Esophagus muscularis mucosa (tissue), 4 donors: ENCODE data around the gene TCF3. TPM values are rescaled to one million over a fixed set of nuclear protein-coding genes. Genes with fewer than 3 reads are reported as not detected.

Source experiments
- DNase-seq: peaks from one replicate; pipeline ENCODE4 v3.0.0-alpha.2; 2017; ENCODE audit errors: extremely low spot score
- H3K27ac ChIP-seq, 4 donors: fragments of 200-600 bp; sonication (generic); replicated peaks in 1 of 4; 1 replicate in 3 of 4; 2 replicates in 1 of 4; pipeline ENCODE4 v1.5.1; 2016 to 2019; ENCODE audit warnings: mild to moderate bottlenecking in 1 of 4
- H3K27me3 ChIP-seq, 4 donors: fragments of 200-600 bp; sonication (generic); one replicate each; pipeline versions ENCODE4 v1.5.1 to v1.6.0; 2016 to 2019
- H3K36me3 ChIP-seq, 4 donors: fragments of 200-600 bp; sonication (generic); one replicate each; pipeline ENCODE4 v1.5.1; 2016 to 2019
- H3K4me1 ChIP-seq, 4 donors: fragments of 200-600 bp; sonication (generic); one replicate each; pipeline ENCODE4 v1.5.1; 2016 to 2019
- H3K4me3 ChIP-seq, 4 donors: fragments of 200-600 bp; sonication (generic); 1 replicate in 2 of 4; 2 replicates in 2 of 4; pipeline ENCODE4 v1.5.1; 2016 to 2019; ENCODE audit warnings: mild to moderate bottlenecking in 4 of 4, moderate library complexity in 1 of 4
- H3K9me3 ChIP-seq, 4 donors: fragments of 200-600 bp; sonication (generic); 1 replicate in 3 of 4; 2 replicates in 1 of 4; pipeline ENCODE4 v1.5.1; 2016 to 2019
- CTCF ChIP-seq, 3 experiments: fragments of 200-600 bp in 2 of 3; fragments of 450-650 bp in 1 of 3; sonication (generic) in 2 of 3; IDR thresholded peaks; one replicate each; pipeline ENCODE4 v1.5.1; 2017 to 2019; ENCODE audit warnings: antibody characterized with exemption in 3 of 3, mild to moderate bottlenecking in 2 of 3, moderate library complexity in 1 of 3
- EP300 ChIP-seq: sonication (generic); formaldehyde crosslinking; IDR thresholded peaks from one replicate; pipeline ENCODE4 v1.6.1; 2017; ENCODE audit warnings: antibody characterized with exemption
- POLR2A ChIP-seq: fragments of 450-650 bp; IDR thresholded peaks from one replicate; pipeline ENCODE4 v1.6.1; 2017; ENCODE audit warnings: antibody characterized with exemption, moderate library complexity, mild to moderate bottlenecking, low read depth
- POLR2AphosphoS5 ChIP-seq, 2 donors: sonication (generic); formaldehyde crosslinking; IDR thresholded peaks; one replicate each; pipeline ENCODE4 v1.6.1; 2017; ENCODE audit warnings: antibody characterized with exemption in 2 of 2
- WGBS: methylation state at CpG from one replicate; pipeline ENCODE4 v1.1.5; 2018; 5-methylcytosine and 5-hydroxymethylcytosine counted together
- intact Hi-C: fragments of 100-400 bp; cut with DNase I; formaldehyde crosslinking; loops from one replicate; pipeline ENCODE4 v1.15.1; 2023
- total RNA-seq, 4 donors: library from RNA; depleted of rRNA; stranded (reverse); fragments of >200 nt; gene quantifications; one replicate each; pipeline versions ENCODE4 v1.1.0 to v1.2.1, GENCODE V29; 2016

The TCF3 gene
- total RNA-seq, 4 donors from 2014 or later = 32.0 to 53.6 (median 46.5) TPM

GRCh38 chr19:1587872-1588271 is 64.5 kb downstream of the TCF3 start:
- intact Hi-C loops = no loop called here
- H3K27me3 ChIP-seq = no peaks in the 10 kb centered on the region
- peaks cover 15 to 21% (median 20%) of the 10 kb centered on the region in 4 donors for H3K36me3 ChIP-seq
- H3K4me3 ChIP-seq = no peak overlapping the region
- 74% methylated on average over 9 of the region's 9 CpGs for WGBS
- no peak for DNase-seq
- no peak for TF ChIP-seq POLR2AphosphoS5 (IDR thresholded peaks at IDR 0.05)
- TF ChIP-seq EP300 = no peak
- no peak for TF ChIP-seq CTCF (IDR thresholded peaks at IDR 0.05)
- no peak for TF ChIP-seq POLR2A
- no peak overlapping the region for H3K27ac ChIP-seq
- H3K9me3 ChIP-seq = no peaks in the 10 kb centered on the region
- peaks cover 18 to 49% (median 31%) of the 10 kb centered on the region in 4 donors for H3K4me1 ChIP-seq

- DNase-seq = no peak
- no peaks in the 10 kb centered on the region for H3K9me3 ChIP-seq
- TF ChIP-seq POLR2A (no peak), CTCF (IDR thresholded peaks at IDR 0.05) (no peak), EP300 (no peak), POLR2AphosphoS5 (IDR thresholded peaks at IDR 0.05) (no peak)
- intact Hi-C loops = no loop called here
- H3K4me1 ChIP-seq = peaks cover 3 to 30% (median 12%) of the 10 kb centered on the region in 4 donors
- H3K36me3 ChIP-seq = peaks cover 40 to 48% (median 47%) of the 10 kb centered on the region in 4 donors
- H3K27ac ChIP-seq = no peak overlapping the region
- WGBS = 88% methylated on average over 6 of the region's 13 CpGs
- no peak overlapping the region for H3K4me3 ChIP-seq
- H3K27me3 ChIP-seq = no peaks in the 10 kb centered on the region
These were observed 67.2 kb downstream of the TCF3 start for GRCh38 chr19:1585243-1585580.

GRCh38 chr19:1584500-1585242 is 67.7 kb downstream of the TCF3 start:
- intact Hi-C loops = no loop called here
- no peak overlapping the region for H3K27ac ChIP-seq
- peaks cover 44 to 53% (median 52%) of the 10 kb centered on the region in 4 donors for H3K36me3 ChIP-seq
- TF ChIP-seq POLR2AphosphoS5 (IDR thresholded peaks at IDR 0.05) (no peak), CTCF (IDR thresholded peaks at IDR 0.05) (no peak), EP300 (no peak)
- no peak overlapping the region for H3K4me3 ChIP-seq
- DNase-seq = no peak
- H3K9me3 ChIP-seq = no peaks in the 10 kb centered on the region
- 85% methylated on average over 39 of the region's 87 CpGs for WGBS
- H3K27me3 ChIP-seq = no peaks in the 10 kb centered on the region
- H3K4me1 ChIP-seq = peaks cover 0 to 24% (median 7%) of the 10 kb centered on the region in 4 donors

- no peaks in the 10 kb centered on the region for H3K27me3 ChIP-seq
- H3K36me3 ChIP-seq = peaks cover 55 to 77% (median 76%) of the 10 kb centered on the region in 4 donors
These were observed 70.2 kb downstream of the TCF3 start for GRCh38 chr19:1582201-1582600.

More at GRCh38 chr19:1582201-1582600, 70.2 kb downstream of the TCF3 start:
- Histone ChIP-seq H3K27ac (no peak overlapping the region), H3K9me3 (no peaks in the 10 kb centered on the region), H3K4me3 (no peak overlapping the region), H3K4me1 (peaks cover 0 to 17% (median 3%) of the 10 kb centered on the region in 4 donors)
- TF ChIP-seq POLR2AphosphoS5 (IDR thresholded peaks at IDR 0.05) = no peak
- no peak for TF ChIP-seq CTCF (IDR thresholded peaks at IDR 0.05)
- no peak for TF ChIP-seq EP300
- no peak for TF ChIP-seq POLR2A
- no peak for DNase-seq
- intact Hi-C loops = no loop called here
- WGBS = 89% methylated on average over 7 of the region's 9 CpGs
